Stimulated activated CD8-positive, alpha-beta memory T cell treated with anti-CD3 and anti-CD28 coated beads, Interleukin-2, amount 100 ng/mL, for 48 hours (primary cell): ENCODE measurements around the gene LRP3.
"Not testable (repeated sequence)": the region's sequence is repeated elsewhere in the genome, so short reads cannot be mapped to it uniquely, and the experiment has no call there.

Experiments used
- DNase-seq, 2 donors: peaks; one replicate each; pipeline ENCODE4 v3.0.0-alpha.2; 2020; ENCODE audit warnings: low read depth in 2 of 2

LRP3 gene

GRCh38 chr19:33216198-33216830, 22.2 kb downstream of the LRP3 start:
- no peak for DNase-seq

- DNase-seq: no peak
Observed at GRCh38 chr19:33217881-33218280, 23.8 kb downstream of the LRP3 start.

GRCh38 chr19:33219261-33219815, 25.2 kb downstream of the LRP3 start:
- no peak for DNase-seq

- no peak for DNase-seq
Observed at GRCh38 chr19:33220115-33220514, 26.0 kb downstream of the LRP3 start.

GRCh38 chr19:33220735-33221134, 26.6 kb downstream of the LRP3 start:
- DNase-seq: no peak

GRCh38 chr19:33221638-33222037, 27.5 kb downstream of the LRP3 start:
- DNase-seq: no peak

- DNase-seq: not testable (repeated sequence)
Observed at GRCh38 chr19:33222255-33222654, 28.1 kb downstream of the LRP3 start.

- no peak for DNase-seq
Observed at GRCh38 chr19:33224694-33225457, 30.7 kb downstream of the LRP3 start.

- DNase-seq: no peak
Observed at GRCh38 chr19:33225458-33225926, 31.4 kb downstream of the LRP3 start, which contains the start of gene SLC7A10. TSS of gene SLC7A10 (minus strand) at chr19:33225850. CDS start at chr19:33225703, 147 bp downstream.

GRCh38 chr19:33226550-33227241, 32.6 kb downstream of the LRP3 start:
- no peak for DNase-seq

- no peak for DNase-seq
Observed at GRCh38 chr19:33227242-33227650, 33.1 kb downstream of the LRP3 start.

- no peak for DNase-seq
Observed at GRCh38 chr19:33227870-33228599, 33.9 kb downstream of the LRP3 start.

GRCh38 chr19:33229962-33230361, 35.8 kb downstream of the LRP3 start:
- DNase-seq: no peak

GRCh38 chr19:33231511-33231910, 37.4 kb downstream of the LRP3 start:
- no peak for DNase-seq

- DNase-seq: no peak
Observed at GRCh38 chr19:33232656-33233055, 38.5 kb downstream of the LRP3 start.

- DNase-seq: no peak
Observed at GRCh38 chr19:33233056-33233873, 39.1 kb downstream of the LRP3 start.

- no peak for DNase-seq
Observed at GRCh38 chr19:33234092-33234491, 40.0 kb downstream of the LRP3 start.

- DNase-seq: no peak
Observed at GRCh38 chr19:33234736-33235135, 40.6 kb downstream of the LRP3 start.

GRCh38 chr19:33235269-33235995, 41.3 kb downstream of the LRP3 start:
- peak; percentile 64 to 79 for DNase-seq

GRCh38 chr19:33235996-33236350, 41.8 kb downstream of the LRP3 start:
- no peak for DNase-seq
